Keratinocyte (primary cell): ENCODE measurements around the gene SPACA7. TPM values are rescaled to one million over a fixed set of nuclear protein-coding genes. Genes with fewer than 3 reads are reported as not detected.

Experiments used
- DNase-seq: peaks from one replicate; pipeline ENCODE4 v3.0.0-alpha.2; 2011; ENCODE audit warnings: low read depth, missing footprints, low spot score
- FAIRE-seq: peaks from 2 replicates; lab custom pipeline; 2011; peaks lifted over from hg19 to GRCh38; lab: Jason Lieb, UNC
- H2AFZ ChIP-seq: 2 replicates; pipeline ENCODE4 v1.6.0; 2012; ENCODE audit warnings: low read length, control low read depth, inconsistent platforms; ENCODE audit not compliant: control insufficient read depth
- H3K27ac ChIP-seq: 2 replicates; pipeline ENCODE4 v1.5.1; 2011; ENCODE audit warnings: low read length; ENCODE audit not compliant: control insufficient read depth, insufficient read depth
- H3K27me3 ChIP-seq: 3 replicates; pipeline ENCODE4 v1.6.0; 2011; ENCODE audit warnings: low read length; ENCODE audit not compliant: control insufficient read depth, insufficient read depth; ENCODE audit errors: extremely low read depth
- H3K36me3 ChIP-seq, 2 experiments: 2 replicates in 1 of 2; 3 replicates in 1 of 2; pipeline ENCODE4 v1.5.1; 2011; ENCODE audit warnings: low read length in 2 of 2, mild to moderate bottlenecking in 1 of 2; ENCODE audit not compliant: control insufficient read depth in 2 of 2, insufficient read depth in 2 of 2; ENCODE audit errors: extremely low read depth in 1 of 2
- H3K4me1 ChIP-seq: 3 replicates; pipeline ENCODE4 v1.5.1; 2011; ENCODE audit warnings: low read length; ENCODE audit not compliant: control insufficient read depth, insufficient read depth; ENCODE audit errors: extremely low read depth
- H3K4me2 ChIP-seq: 3 replicates; pipeline ENCODE4 v1.6.0; 2011; ENCODE audit warnings: low read depth, low read length; ENCODE audit not compliant: control insufficient read depth, insufficient read depth; ENCODE audit errors: extremely low read depth
- H3K4me3 ChIP-seq, 3 experiments: fragments of 200-600 bp in 1 of 3; sonication (generic) in 1 of 3; 2 replicates in 2 of 3; 3 replicates in 1 of 3; pipeline ENCODE4 v1.5.1; 2011 to 2016; ENCODE audit warnings: low read length in 3 of 3, mild to moderate bottlenecking in 3 of 3, control low read depth in 2 of 3, inconsistent platforms in 1 of 3, low read depth in 1 of 3, mixed read lengths in 1 of 3, mixed run types in 1 of 3, moderate library complexity in 1 of 3; ENCODE audit not compliant: control insufficient read depth in 2 of 3, insufficient read depth in 2 of 3; ENCODE audit errors: extremely low read depth in 1 of 3
- H3K79me2 ChIP-seq: 2 replicates; pipeline ENCODE4 v1.6.0; 2012; ENCODE audit warnings: low read length; ENCODE audit not compliant: control insufficient read depth, insufficient read depth
- H3K9ac ChIP-seq: 3 replicates; pipeline ENCODE4 v1.6.0; 2011; ENCODE audit warnings: low read length; ENCODE audit not compliant: control insufficient read depth, insufficient read depth; ENCODE audit errors: extremely low read depth
- H3K9me1 ChIP-seq: 3 replicates; pipeline ENCODE4 v1.6.0; 2011; ENCODE audit warnings: low read length; ENCODE audit not compliant: control insufficient read depth, insufficient read depth; ENCODE audit errors: extremely low read depth
- H3K9me3 ChIP-seq: 2 replicates; pipeline ENCODE4 v1.5.1; 2012; ENCODE audit warnings: low read depth, low read length; ENCODE audit not compliant: control insufficient read depth
- H4K20me1 ChIP-seq: 3 replicates; pipeline ENCODE4 v1.6.0; 2011; ENCODE audit warnings: low read length; ENCODE audit not compliant: control insufficient read depth, insufficient read depth; ENCODE audit errors: extremely low read depth
- EZH2 ChIP-seq: IDR thresholded peaks from one replicate; pipeline ENCODE4 v1.6.1; 2012; ENCODE audit warnings: inconsistent platforms, mild to moderate bottlenecking, low read length, moderate library complexity
- dilution Hi-C: fragments of 300-500 bp; cut with MboI; formaldehyde crosslinking; loops from one replicate; pipeline ENCODE4 v1.7.0; 2020; ENCODE audit warnings: low sequenced_read_pairs; ENCODE audit not compliant: extremely low pct_ligation_motif_present
- polyA minus RNA-seq, 3 experiments: library from RNA; depleted of rRNA, polyadenylated mRNA; stranded (reverse); fragments of >200 nt; gene quantifications; 1 replicate in 1 of 3; 2 replicates in 1 of 3; 3 replicates in 1 of 3; pipeline ENCODE4 v1.2.3, GENCODE V29; 2011
- polyA plus RNA-seq, 5 experiments: library from polyadenylated mRNA; depleted of rRNA in 3 of 5; stranded (reverse) in 3 of 5; stranded (forward) in 1 of 5; unstranded in 1 of 5; fragments of >200 nt; gene quantifications; 1 replicate in 1 of 5; 2 replicates in 3 of 5; 3 replicates in 1 of 5; pipeline versions ENCODE4 v1.2.1 to v1.2.3, GENCODE V29; 2011 to 2012; ENCODE audit warnings: missing spikeins in 2 of 5, low read depth in 1 of 5, low replicate concordance in 1 of 5
- TF ChIP-seq, protein P1 (sequence below), 3 experiments: IDR thresholded peaks in 1 of 3; conservative IDR thresholded peaks in 1 of 3; optimal IDR thresholded peaks in 1 of 3; 2 replicates in 2 of 3; 3 replicates in 1 of 3; pipeline versions ENCODE3 to v1.5.1; 2011; ENCODE audit warnings: low read length in 3 of 3, mild to moderate bottlenecking in 3 of 3, moderate library complexity in 2 of 3, control low read depth in 1 of 3, inconsistent platforms in 1 of 3; ENCODE audit not compliant: insufficient read depth in 2 of 3; ENCODE audit errors: extremely low read depth in 1 of 3

SPACA7 gene, protein sequence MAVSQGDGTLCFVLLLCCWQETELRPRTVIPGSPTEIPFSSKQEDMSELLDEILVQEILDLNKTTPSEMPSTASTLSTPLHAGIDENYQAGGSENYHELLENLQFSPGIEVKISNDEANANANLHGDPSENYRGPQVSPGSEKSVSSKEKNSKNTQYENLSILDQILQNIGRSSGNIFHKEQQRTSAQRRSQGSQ
- not detected in 3 replicates for polyA plus RNA-seq
- polyA plus RNA-seq (2011; ENCODE audit: low read depth) = not detected
- not detected in 2 replicates for polyA plus RNA-seq (2011; cell fraction: cytosol; rRNA removed)
- polyA plus RNA-seq (2011; cell fraction: nucleus; rRNA removed) = not detected in 2 replicates
- polyA plus RNA-seq (2012; ENCODE audit: low replicate concordance) = not detected in 2 replicates
- polyA minus RNA-seq = not detected in 3 replicates
- polyA minus RNA-seq (2011; cell fraction: cytosol; rRNA and poly(A)+ RNA removed) = not detected
- not detected in 2 replicates for polyA minus RNA-seq (2011; cell fraction: nucleus; rRNA and poly(A)+ RNA removed)

GRCh38 chr13:112376050-112376681 lies at the start of gene SPACA7:
Gene SPACA7, plus strand, starts transcription at chr13:112376355. Its CDS starts 31 bp downstream, at chr13:112376386.
- Histone ChIP-seq H3K27ac (no peak within 1 kb of the TSS), H3K27me3 (no peaks in the 10 kb centered on the region), H3K4me2 (no peak within 1 kb of the TSS), H2AFZ (no peak within 1 kb of the TSS), H3K4me3 (no peak within 1 kb of the TSS), H3K79me2 (no peaks in the 10 kb centered on the region), H3K36me3 (no peaks in the 10 kb centered on the region), H3K4me1 (no peaks in the 10 kb centered on the region), H3K9ac (no peak within 1 kb of the TSS), H3K9me3 (no peaks in the 10 kb centered on the region), H4K20me1 (no peaks in the 10 kb centered on the region), H3K9me1 (no peaks in the 10 kb centered on the region)
- FAIRE-seq (no peak), DNase-seq (no peak)
- dilution Hi-C loops = no loop called here
- TF ChIP-seq, protein P1, sequence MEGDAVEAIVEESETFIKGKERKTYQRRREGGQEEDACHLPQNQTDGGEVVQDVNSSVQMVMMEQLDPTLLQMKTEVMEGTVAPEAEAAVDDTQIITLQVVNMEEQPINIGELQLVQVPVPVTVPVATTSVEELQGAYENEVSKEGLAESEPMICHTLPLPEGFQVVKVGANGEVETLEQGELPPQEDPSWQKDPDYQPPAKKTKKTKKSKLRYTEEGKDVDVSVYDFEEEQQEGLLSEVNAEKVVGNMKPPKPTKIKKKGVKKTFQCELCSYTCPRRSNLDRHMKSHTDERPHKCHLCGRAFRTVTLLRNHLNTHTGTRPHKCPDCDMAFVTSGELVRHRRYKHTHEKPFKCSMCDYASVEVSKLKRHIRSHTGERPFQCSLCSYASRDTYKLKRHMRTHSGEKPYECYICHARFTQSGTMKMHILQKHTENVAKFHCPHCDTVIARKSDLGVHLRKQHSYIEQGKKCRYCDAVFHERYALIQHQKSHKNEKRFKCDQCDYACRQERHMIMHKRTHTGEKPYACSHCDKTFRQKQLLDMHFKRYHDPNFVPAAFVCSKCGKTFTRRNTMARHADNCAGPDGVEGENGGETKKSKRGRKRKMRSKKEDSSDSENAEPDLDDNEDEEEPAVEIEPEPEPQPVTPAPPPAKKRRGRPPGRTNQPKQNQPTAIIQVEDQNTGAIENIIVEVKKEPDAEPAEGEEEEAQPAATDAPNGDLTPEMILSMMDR (optimal IDR thresholded peaks at IDR 0.05 in 1 of 3, IDR thresholded peaks at IDR 0.05 in 1 of 3, conservative IDR thresholded peaks at IDR 0.05 in 1 of 3; ENCODE audit: extremely low read depth in 1 of 3, insufficient read depth in 2 of 3, low read length in 3 of 3) = no peak
- TF ChIP-seq EZH2 = no peak

DNA sequence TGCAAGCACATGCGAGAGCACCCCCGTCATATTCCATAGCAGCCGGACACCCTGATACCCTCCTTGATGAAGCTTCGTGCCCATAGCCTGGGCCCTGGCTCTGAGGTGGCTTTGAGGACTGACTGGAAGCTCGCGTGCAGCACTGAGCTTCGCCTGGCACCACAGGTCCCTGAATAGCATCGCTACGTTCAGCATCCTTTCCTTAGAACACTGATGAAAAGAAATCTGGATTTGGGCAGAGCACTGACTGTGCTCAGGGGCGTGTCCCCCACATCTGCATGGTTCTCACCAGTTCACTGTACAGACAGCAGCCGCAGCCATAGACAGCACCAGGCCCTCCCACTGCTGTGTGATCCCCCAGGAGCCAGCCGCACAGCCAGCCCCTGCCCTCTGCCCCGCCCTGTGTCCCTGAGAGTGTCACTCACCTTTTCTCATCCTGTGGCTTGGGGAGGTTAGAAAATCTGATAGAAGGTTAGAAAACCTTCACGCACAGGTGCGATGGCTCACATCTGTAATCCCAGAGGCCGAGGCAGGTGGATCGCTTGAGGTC lies 49.3 kb upstream of the SPACA7 start:
- dilution Hi-C loops = no loop called here
- no peaks in the 10 kb centered on the region for H3K4me1 ChIP-seq
- H4K20me1 ChIP-seq = no peaks in the 10 kb centered on the region
- no peak overlapping the region for H3K27ac ChIP-seq
- H3K9me3 ChIP-seq = peaks cover 8% of the 10 kb centered on the region
- FAIRE-seq = no peak
- TF ChIP-seq, protein P1 (optimal IDR thresholded peaks at IDR 0.05 in 1 of 3, IDR thresholded peaks at IDR 0.05 in 1 of 3, conservative IDR thresholded peaks at IDR 0.05 in 1 of 3; ENCODE audit: extremely low read depth in 1 of 3, insufficient read depth in 2 of 3, low read length in 3 of 3) = no peak
- no peak for TF ChIP-seq EZH2
- H3K36me3 ChIP-seq = no peaks in the 10 kb centered on the region
- H2AFZ ChIP-seq = no peak overlapping the region
- peaks cover 16% of the 10 kb centered on the region for H3K27me3 ChIP-seq
- H3K9ac ChIP-seq = no peak overlapping the region
- no peak for DNase-seq
- H3K4me2 ChIP-seq = no peak overlapping the region
- H3K9me1 ChIP-seq = no peaks in the 10 kb centered on the region
- H3K4me3 ChIP-seq = no peak overlapping the region
- no peaks in the 10 kb centered on the region for H3K79me2 ChIP-seq
